Immature natural killer cell (primary cell): ENCODE results near the gene CD96. TPM values are rescaled to one million over a fixed set of nuclear protein-coding genes. Genes with fewer than 3 reads are reported as not detected.

Source experiments
- DNase-seq, 3 donors: peaks; one replicate each; pipeline ENCODE4 v3.0.0; 2022; ENCODE audit warnings: mixed read lengths in 1 of 3
- H3K27ac Mint-ChIP-seq, 6 donors: one replicate each; pipeline ENCODE4 v1.8.0; 2020; ENCODE audit warnings: mixed read lengths in 6 of 6, mild to moderate bottlenecking in 5 of 6, inconsistent platforms in 4 of 6, moderate library complexity in 3 of 6
- H3K27me3 Mint-ChIP-seq, 3 donors: one replicate each; pipeline ENCODE4 v1.8.0; 2020 to 2021; ENCODE audit warnings: low read depth in 3 of 3, mild to moderate bottlenecking in 3 of 3, mixed read lengths in 3 of 3, moderate library complexity in 3 of 3, inconsistent platforms in 1 of 3
- H3K36me3 Mint-ChIP-seq, 3 donors: one replicate each; pipeline ENCODE4 v1.8.0; 2020; ENCODE audit warnings: mixed read lengths in 3 of 3, inconsistent platforms in 2 of 3, mild to moderate bottlenecking in 2 of 3
- H3K4me1 Mint-ChIP-seq, 2 donors: one replicate each; pipeline ENCODE4 v1.8.0; 2020; ENCODE audit warnings: inconsistent platforms in 2 of 2, mild to moderate bottlenecking in 2 of 2, mixed read lengths in 2 of 2, moderate library complexity in 1 of 2
- H3K4me3 Mint-ChIP-seq, 5 donors: one replicate each; pipeline ENCODE4 v1.8.0; 2020; ENCODE audit warnings: mild to moderate bottlenecking in 5 of 5, mixed read lengths in 5 of 5, inconsistent platforms in 3 of 5, moderate library complexity in 3 of 5
- H3K9me3 Mint-ChIP-seq, 6 donors: one replicate each; pipeline ENCODE4 v1.8.0; 2020; ENCODE audit warnings: mild to moderate bottlenecking in 6 of 6, mixed read lengths in 6 of 6, inconsistent platforms in 4 of 6, moderate library complexity in 3 of 6
- polyA plus RNA-seq, 3 donors: library from polyadenylated mRNA; unstranded; fragments of 300-500 nt; fragmentation: Illumina TruSeq; gene quantifications; one replicate each; pipeline ENCODE4 v1.2.3, GENCODE V29; 2021

The CD96 gene
- polyA plus RNA-seq, 3 donors from 2014 or later, result 206 to 251 (median 217) TPM

GRCh38 chr3:111688190-111688800 lies 146.3 kb downstream of the CD96 start:
- peaks cover 72 to 86% of the 10 kb centered on the region in 2 donors for H3K4me1 Mint-ChIP-seq
- peaks cover 0 to 2% (median 0%) of the 10 kb centered on the region in 3 donors for H3K27me3 Mint-ChIP-seq
- H3K9me3 Mint-ChIP-seq, result no peaks in the 10 kb centered on the region
- peaks cover 0 to 3% (median 0%) of the 10 kb centered on the region in 3 donors for H3K36me3 Mint-ChIP-seq
- DNase-seq, result no peak
- peak overlapping the region in 4 of 6 donors; percentile 22 to 74 (median 42) for H3K27ac Mint-ChIP-seq
- H3K4me3 Mint-ChIP-seq, result no peak overlapping the region

GRCh38 chr3:111690242-111690641 lies 148.2 kb downstream of the CD96 start:
- H3K4me3 Mint-ChIP-seq, result peak overlapping the region in 4 of 5 donors; percentile 12 to 47 (median 35)
- H3K9me3 Mint-ChIP-seq, result no peaks in the 10 kb centered on the region
- H3K4me1 Mint-ChIP-seq, result peaks cover 77 to 89% of the 10 kb centered on the region in 2 donors
- no peaks in the 10 kb centered on the region for H3K27me3 Mint-ChIP-seq
- H3K27ac Mint-ChIP-seq, result peak overlapping the region; percentile 71 to 87 (median 80)
- peak in 1 of 3 donors; percentile 30 for DNase-seq
- H3K36me3 Mint-ChIP-seq, result no peaks in the 10 kb centered on the region

GRCh38 chr3:111691293-111691909 lies 149.4 kb downstream of the CD96 start:
- no peaks in the 10 kb centered on the region for H3K36me3 Mint-ChIP-seq
- peaks cover 0 to 3% (median 0%) of the 10 kb centered on the region in 3 donors for H3K27me3 Mint-ChIP-seq
- DNase-seq, result peak in 1 of 3 donors; percentile 32
- peak overlapping the region in 5 of 6 donors; percentile 56 to 83 (median 76) for H3K27ac Mint-ChIP-seq
- H3K4me1 Mint-ChIP-seq, result peaks cover 77 to 89% of the 10 kb centered on the region in 2 donors
- no peak overlapping the region for H3K4me3 Mint-ChIP-seq
- H3K9me3 Mint-ChIP-seq, result no peaks in the 10 kb centered on the region

GRCh38 chr3:111692593-111693552 lies 150.9 kb downstream of the CD96 start:
- Mint-ChIP-seq H3K27ac (peak overlapping the region; percentile 3 to 83 (median 75)), H3K9me3 (no peaks in the 10 kb centered on the region), H3K36me3 (no peaks in the 10 kb centered on the region), H3K4me1 (peaks cover 72 to 85% of the 10 kb centered on the region in 2 donors), H3K27me3 (peaks cover 0 to 3% (median 0%) of the 10 kb centered on the region in 3 donors), H3K4me3 (no peak overlapping the region)
- DNase-seq, result no peak

GRCh38 chr3:111694471-111694870 lies 152.5 kb downstream of the CD96 start:
- H3K9me3 Mint-ChIP-seq, result no peaks in the 10 kb centered on the region
- peak overlapping the region in 2 of 5 donors; percentile 0 to 8 for H3K4me3 Mint-ChIP-seq
- peak overlapping the region; percentile 38 to 83 (median 70) for H3K27ac Mint-ChIP-seq
- H3K27me3 Mint-ChIP-seq, result peaks cover 0 to 3% (median 0%) of the 10 kb centered on the region in 3 donors
- H3K4me1 Mint-ChIP-seq, result peaks cover 71 to 73% of the 10 kb centered on the region in 2 donors
- DNase-seq, result no peak
- H3K36me3 Mint-ChIP-seq, result no peaks in the 10 kb centered on the region

GRCh38 chr3:111695636-111696117 lies 153.7 kb downstream of the CD96 start:
- H3K27ac Mint-ChIP-seq, result peak overlapping the region; percentile 72 to 91 (median 90)
- peak in 2 of 3 donors; percentile 21 to 26 for DNase-seq
- H3K36me3 Mint-ChIP-seq, result no peaks in the 10 kb centered on the region
- peaks cover 0 to 3% (median 0%) of the 10 kb centered on the region in 3 donors for H3K27me3 Mint-ChIP-seq
- H3K4me1 Mint-ChIP-seq, result peaks cover 59 to 74% of the 10 kb centered on the region in 2 donors
- H3K9me3 Mint-ChIP-seq, result no peaks in the 10 kb centered on the region
- peak overlapping the region; percentile 8 to 55 (median 39) for H3K4me3 Mint-ChIP-seq

GRCh38 chr3:111700054-111700453 lies 158.1 kb downstream of the CD96 start:
- H3K27ac Mint-ChIP-seq, result peak overlapping the region; percentile 23 to 80 (median 62)
- H3K36me3 Mint-ChIP-seq, result no peaks in the 10 kb centered on the region
- H3K27me3 Mint-ChIP-seq, result peaks cover 0 to 3% (median 0%) of the 10 kb centered on the region in 3 donors
- H3K4me3 Mint-ChIP-seq, result peak overlapping the region in 1 of 5 donors; percentile 18
- no peaks in the 10 kb centered on the region for H3K9me3 Mint-ChIP-seq
- H3K4me1 Mint-ChIP-seq, result peaks cover 45 to 55% of the 10 kb centered on the region in 2 donors
- DNase-seq, result no peak

GRCh38 chr3:111701292-111701906 lies 159.4 kb downstream of the CD96 start:
- Mint-ChIP-seq H3K36me3 (no peaks in the 10 kb centered on the region), H3K27me3 (no peaks in the 10 kb centered on the region), H3K9me3 (no peaks in the 10 kb centered on the region), H3K4me3 (no peak overlapping the region), H3K27ac (no peak overlapping the region), H3K4me1 (peaks cover 45 to 54% of the 10 kb centered on the region in 2 donors)
- no peak for DNase-seq

Other genes starting within 250 kb of the CD96 start
- gene ZBED2, start 53.1 kb downstream of the CD96 start, polyA plus RNA-seq, result under 1 TPM in 1 of 3 donors, not detected in 2; 0.50 TPM
- gene PLCXD2, start 132.5 kb downstream of the CD96 start, polyA plus RNA-seq, result 1 to 10 TPM in 2 of 3 donors, under 1 TPM in 1; 0.93 to 5.4 (median 2.2) TPM